Measurements from ENCODE around the gene MID1IP1. TPM values are rescaled to one million over a fixed set of nuclear protein-coding genes. Genes with fewer than 3 reads are reported as not detected.

MID1IP1 gene
- total RNA-seq, 4 donors from 2014 or later: 30.4 to 52.2 (median 37.6) TPM

- ATAC-seq (ENCODE audit: low FRiP score): no peak
- no peak for DNase-seq (ENCODE audit: low spot score)
- TF ChIP-seq CTCF (IDR thresholded peaks at IDR 0.05): no peak
These were observed 49.7 kb downstream of the MID1IP1 start for GRCh38 chrX:38850807-38851544.

GRCh38 chrX:38854305-38854704 is 53.0 kb downstream of the MID1IP1 start:
- DNase-seq (ENCODE audit: low spot score): no peak
- ATAC-seq (ENCODE audit: low FRiP score): no peak
- TF ChIP-seq CTCF (IDR thresholded peaks at IDR 0.05): no peak

Other genes starting within 250 kb of the MID1IP1 start
- gene TSPAN7, start 239.9 kb upstream of the MID1IP1 start, total RNA-seq: 10 to 100 TPM; 18.7 to 61.2 (median 40.8) TPM